Measurements from ENCODE around the gene ABO.
"Not testable (repeated sequence)": the region's sequence is repeated elsewhere in the genome, so short reads cannot be mapped to it uniquely, and the experiment has no call there.

ABO gene

DNA sequence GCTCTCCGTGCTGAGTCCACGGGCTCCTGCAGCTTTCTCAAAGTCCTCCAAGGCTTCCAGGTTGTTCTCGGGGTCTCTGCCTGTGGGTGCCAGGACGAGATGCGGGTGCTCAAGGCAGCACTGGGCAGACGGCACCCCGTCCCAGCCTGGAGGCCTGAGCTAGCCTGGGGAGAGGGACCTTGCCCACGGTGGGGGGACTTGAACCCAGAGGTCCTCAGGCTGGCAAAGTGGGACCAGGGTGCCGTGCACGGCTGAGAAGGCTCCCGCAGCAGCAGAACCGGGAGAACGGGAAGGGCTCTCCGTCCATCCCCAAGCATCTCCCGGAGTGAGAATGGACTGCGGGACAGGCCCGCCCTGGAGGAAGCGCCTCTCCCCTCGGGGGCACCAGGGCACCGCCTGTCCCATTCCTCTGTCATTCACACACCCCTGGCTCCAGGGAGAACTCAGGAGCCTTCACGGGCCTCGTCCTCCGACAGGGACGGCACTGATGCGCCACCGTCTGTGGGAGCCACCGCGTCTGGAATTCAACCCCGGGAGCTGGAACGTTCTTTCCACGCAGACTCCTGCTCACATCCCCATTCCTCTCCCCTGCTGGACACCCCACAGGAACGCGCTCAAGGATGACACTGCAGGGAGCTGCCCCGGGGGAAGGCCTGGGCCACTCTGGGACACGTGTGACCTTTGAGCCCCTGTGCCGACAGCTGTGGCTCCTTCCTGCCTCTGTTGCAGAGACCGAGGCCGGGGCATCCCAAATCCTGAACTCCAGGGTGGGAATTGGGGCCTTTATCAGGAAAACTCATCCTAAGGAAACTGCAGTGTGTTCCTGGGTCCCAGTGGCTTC lies 49.6 kb downstream of the ABO start:
- no peak for DNase-seq (ENCODE audit: low read depth)

DNA sequence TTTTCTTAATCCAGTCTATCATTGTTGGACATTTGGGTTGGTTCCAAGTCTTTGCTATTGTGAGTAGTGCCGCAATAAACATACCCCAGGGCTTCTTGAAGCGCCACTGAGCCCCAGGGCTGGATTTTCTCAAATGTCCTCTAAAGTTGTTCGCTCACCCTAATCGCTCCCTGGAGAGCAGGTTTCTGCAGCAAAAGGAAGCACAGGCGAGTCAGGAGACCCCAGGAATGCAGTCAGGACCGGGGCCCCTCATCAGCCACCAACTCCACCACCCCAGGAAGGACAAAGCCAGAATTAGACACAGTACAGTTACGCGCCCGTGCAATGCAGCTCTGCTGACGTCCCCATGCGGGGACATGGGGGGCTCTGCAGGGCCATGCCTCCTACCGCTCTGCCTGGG lies 50.2 kb downstream of the ABO start:
- no peak for DNase-seq (ENCODE audit: low read depth)

DNA sequence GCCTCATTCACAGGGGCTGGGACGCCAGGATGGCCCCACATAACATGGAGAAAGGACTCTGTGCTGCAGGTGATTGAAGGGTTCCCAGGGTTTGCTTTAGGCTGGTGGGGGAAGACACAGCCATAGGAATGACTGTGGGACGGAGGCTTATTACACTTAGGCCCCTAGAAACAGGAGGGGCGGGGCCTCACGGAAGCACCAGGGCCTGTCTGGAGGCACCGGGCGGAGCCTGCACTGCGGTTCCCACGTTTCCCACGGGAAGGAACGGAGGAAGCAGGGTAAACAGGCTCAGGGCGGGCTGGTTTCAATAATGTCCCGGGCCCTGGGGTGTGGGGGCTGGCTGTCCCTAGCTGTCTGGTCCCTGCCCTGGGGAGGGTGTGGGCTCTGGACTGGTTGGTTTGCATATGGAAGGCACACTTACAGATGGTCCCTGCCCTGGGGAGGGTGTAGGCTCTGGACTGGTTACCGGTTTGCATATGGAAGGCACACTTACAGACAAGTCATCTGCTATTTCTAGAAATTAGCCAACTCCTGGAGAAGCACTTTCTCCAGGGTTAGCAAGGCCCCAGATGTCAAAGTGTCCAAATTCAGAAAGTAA lies 51.7 kb downstream of the ABO start:
- DNase-seq (ENCODE audit: low read depth): peak; percentile 69

DNA sequence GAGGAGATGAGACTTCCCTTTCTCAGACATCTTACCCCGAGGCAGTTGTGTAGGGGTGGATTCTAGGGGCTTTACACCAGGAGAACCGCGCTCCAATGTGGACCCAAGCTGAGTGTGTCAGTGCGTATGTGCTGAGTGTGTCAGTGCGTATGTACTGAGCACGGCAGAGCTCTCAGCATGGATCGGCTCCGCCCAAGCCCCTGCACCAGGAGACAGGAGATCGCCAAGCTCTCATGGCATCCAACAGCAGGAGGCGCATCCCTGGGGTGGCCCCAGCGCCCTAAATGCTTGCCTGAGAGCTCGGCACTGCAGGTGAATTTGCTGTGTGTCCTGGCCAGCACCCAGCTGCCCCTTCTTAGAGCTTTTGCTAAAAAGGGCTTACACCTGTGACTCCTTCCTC lies 53.0 kb downstream of the ABO start:
- DNase-seq (ENCODE audit: low read depth): not testable (repeated sequence)

DNA sequence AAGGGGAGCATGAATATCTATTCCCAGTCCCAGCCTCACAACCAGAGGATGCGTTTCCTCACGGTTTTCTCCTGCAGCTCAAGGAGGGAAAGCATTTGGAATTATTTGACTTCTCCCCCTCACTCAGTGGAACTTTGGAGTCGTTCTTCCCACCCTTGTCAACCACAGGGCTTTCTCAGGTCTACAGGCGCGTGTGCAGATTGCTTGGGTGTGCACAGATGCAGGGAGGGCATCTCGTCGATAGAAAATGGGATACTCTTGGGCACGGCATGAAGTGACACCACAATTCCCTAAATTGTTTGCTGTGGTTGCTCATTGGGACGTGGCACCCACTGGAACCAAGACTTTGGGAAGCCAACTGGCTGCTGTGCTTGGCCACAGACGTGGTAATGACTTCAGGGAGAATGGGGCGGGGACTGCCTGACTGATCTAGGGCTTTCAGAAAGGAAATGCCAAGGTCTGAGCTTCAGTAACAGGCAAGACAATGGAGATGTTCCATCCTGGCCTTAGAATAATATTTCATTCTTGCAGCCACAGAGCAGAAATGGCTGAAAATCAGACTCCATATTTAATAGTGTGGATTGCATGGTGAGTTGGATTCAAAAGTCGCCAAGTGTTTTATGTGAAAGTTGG lies 53.7 kb downstream of the ABO start:
- no peak for DNase-seq (ENCODE audit: low read depth)

DNA sequence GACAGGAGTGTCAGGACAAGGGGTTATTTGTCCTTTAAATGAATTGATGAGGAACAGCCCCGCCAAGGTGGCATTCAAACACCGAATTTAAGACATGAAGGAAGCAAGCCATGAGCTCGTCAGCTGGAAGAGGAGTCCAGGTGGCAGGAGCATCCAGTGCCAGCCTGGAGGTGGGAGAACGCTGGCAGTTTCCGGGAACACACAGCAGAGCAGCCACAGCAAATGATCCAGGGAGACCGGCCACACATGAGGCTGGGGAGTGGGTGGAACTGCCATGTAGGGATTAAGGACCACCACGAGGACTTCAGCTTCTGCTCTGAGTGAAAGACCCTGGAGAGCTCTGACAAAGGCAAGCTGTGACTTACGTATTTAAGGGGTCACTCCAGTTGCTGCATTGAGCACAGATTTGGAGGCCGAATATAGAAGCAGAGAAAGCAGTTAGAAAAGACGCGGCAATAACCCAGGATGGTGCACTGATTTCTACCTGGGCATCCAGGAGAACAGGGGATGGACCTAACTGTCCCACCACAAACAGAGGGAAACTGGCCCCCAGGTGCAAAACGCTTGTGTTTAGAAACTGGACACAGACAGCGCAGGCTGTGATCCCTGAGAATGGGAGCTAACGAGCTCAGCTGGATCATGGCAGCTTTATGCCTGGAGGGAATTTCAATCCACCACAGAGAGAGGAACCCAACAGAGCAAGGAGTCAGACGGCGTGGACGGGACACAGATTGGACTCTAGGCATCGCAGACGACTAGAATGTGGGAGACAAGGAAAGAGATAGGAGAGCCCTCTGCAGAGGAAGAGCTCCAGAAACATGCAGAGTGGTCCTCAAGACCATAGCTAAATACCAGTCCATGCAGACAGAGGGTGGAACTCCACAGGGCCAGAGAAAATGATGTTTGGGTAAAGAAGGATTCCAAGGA lies 56.7 kb downstream of the ABO start:
- not testable (repeated sequence) for DNase-seq (ENCODE audit: low read depth)

DNA sequence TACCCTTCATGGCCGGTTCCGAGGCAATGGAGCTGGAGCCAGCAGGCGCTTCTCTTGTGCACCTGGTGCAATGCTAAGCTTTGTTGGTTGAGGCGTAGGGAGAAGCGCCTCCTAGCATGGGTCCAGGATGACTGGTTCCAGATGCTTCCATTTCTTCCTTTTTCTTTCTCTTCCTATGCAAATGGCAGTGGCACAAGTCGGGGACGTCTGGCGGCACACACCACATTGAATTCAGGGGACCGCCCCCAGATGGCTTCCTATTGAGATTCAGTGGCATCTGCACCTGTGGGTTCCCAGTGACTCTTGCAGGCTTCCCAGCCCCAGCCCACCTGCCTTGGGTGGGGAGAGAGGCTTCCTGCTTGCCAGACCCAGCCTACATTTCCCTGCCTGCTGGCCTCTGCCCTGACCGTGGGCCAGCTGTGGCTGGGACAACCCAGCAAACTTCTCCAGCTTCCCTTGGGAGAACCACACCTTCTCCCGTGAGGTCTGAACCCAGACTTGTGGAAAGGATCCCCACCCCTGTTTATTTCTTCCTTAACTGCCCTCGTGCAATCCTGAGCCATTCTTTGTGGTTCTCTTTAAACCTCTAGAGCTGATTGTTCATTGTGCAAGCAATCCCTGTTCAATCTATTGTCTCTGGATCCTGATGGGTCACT lies 57.5 kb downstream of the ABO start:
- DNase-seq (ENCODE audit: low read depth): not testable (repeated sequence)

DNA sequence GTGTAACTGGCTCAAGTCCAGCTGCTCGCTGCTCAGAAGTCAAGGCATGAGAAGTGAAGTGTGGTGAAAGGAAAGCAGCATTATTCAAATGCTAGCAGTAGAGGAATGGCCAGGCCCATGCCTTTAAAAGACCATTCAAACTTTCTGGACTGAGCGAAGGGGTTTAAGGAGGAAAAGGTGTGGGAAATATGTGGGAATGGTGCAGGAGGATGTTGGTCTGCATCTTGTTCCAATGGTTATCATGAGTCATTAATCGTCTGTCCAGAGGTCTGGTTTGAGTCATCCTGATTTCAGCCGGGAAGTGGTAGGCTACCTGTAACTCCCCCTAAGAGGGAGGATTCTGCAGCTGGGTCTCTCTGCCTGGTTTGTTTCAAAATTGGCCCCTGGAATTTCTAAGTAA lies 60.7 kb downstream of the ABO start:
- peak; percentile 97 for DNase-seq (ENCODE audit: low read depth)

DNA sequence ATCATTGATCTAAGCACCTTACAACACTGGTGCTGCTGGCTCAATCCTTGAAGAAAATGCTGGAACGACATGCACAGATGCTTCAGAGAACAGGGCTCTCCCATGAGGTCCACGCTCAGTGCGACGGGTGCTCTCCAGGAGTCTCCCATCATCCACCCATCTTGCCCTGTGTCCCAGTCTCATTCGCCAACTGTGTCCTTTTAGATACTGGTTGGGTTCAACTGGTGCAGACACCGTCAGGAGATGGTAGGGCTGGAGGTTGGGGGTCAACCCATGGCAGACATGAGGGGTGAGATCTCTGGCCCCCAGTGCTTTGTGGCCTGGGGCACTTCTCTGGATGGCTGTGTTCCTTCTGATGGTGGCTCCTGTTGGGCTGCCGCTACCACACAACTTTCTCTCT lies 64.4 kb downstream of the ABO start:
- DNase-seq (ENCODE audit: low read depth): no peak

DNA sequence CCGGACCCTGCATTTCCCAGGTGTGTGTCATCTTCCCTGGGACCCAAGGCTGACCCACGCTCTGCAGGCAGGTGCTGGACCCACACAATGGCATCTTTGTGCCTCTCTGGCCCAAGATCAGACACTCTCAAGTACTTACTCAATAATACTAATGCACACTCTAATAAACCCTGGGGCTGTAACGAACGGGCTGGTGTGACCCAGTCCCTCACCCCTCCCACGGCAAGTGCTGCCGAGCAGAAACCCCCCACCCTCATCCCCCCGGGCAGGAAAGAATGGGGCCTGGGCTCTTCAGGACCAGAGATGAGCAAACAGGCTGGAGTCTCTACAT lies 64.8 kb downstream of the ABO start:
- no peak for DNase-seq (ENCODE audit: low read depth)

DNA sequence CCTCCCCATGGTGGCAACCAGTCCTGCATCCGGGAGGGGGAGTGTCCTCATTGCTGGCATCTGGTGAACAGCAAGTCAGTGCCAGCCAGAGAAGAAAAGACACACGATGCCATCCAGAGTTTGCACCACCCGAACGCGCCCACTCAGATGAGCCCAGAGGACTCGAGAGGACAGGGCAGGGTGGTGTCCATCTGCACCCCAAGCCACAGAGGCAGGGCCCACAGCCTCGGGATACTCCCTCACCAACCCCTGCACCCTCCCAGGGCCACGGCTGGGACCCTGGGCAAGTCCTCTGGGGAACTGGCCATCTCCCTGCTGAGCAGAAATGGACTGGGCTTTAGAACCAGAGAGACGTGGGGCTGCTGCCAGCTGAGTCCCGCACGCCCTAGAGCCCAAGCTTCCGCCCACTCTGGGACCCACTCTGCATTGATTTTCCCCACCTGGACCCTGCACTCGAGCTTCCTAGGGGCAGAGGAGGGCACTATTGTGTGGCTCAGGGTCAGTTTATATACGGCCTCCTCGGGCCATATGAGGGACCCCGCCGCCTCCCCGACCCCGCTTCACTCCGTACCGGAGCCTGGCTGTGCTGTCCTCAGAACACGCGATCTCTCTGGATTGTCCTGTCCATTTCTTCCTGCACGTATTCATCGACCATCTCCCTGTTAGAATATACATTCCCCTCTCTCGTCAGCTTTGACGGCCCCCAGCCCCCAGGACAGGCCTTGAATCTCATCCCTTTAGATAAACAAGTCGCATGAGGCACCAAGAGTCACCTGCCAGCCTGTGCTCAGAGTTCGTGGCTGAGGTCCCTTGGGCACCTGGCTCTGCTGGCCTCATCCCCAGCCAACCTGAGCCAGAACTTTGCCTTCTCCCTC lies 65.4 kb downstream of the ABO start:
- DNase-seq (ENCODE audit: low read depth): not testable (repeated sequence)

DNA sequence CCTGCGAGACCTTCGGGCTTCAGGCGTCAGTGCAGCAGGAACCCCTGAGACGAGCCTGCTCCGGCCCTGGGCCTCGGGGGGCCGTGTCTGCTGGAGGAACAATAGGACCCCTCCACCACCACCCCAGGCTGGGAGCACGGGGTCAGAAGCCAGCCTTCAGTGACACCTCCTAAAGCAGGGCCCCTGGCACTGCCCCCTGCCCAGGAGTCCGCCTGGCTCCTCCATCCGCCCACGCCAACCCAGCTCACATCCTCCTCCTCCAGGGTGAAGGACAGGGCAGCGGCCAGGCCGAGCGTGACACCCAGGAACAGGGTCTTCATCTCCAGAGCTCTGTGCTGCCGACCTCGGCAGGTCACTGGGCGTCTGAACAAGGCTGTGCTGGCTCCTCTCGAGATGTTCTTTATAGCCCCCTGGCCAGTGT lies 66.1 kb downstream of the ABO start, which contains the start of gene OBP2B:
OBP2B (minus strand) TSS at position 371 of the 421 bp plus-strand sequence; CDS start at position 320, 51 bp downstream.
- not testable (repeated sequence) for DNase-seq (ENCODE audit: low read depth)

DNA sequence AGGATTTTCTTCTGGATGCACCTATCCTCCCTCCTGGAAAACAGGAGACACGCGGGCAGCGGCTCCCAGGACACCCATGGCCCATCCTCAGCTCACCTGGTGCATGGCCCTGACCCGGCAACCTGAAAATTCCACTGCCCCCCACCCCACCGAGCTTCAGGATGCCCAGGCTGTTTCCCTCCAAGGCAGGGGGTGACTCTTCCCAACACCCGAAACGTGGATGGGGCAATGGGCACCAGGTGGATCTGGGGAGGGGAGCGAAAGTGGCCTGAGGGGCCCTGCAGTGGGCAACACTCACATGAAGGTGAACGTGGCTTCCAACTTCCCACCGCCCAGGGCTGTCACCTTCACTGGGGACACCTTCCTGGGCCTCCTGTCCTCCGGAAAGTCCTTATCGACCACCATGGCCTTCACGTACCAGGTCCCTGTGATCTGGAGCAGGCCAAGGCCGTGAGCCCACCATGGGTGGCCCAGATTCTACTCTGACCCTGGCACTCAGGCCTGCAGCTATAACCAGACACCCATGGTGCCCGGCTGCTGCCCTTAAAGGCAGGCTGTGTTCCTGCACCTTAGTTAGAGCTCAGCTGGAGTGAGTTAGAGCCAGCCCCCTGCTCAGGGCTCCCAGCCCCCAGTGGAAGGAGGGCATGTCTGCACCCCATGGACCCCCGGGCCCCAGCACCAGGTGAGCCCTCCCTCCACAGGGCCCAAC lies 66.7 kb downstream of the ABO start:
- not testable (repeated sequence) for DNase-seq (ENCODE audit: low read depth)

DNA sequence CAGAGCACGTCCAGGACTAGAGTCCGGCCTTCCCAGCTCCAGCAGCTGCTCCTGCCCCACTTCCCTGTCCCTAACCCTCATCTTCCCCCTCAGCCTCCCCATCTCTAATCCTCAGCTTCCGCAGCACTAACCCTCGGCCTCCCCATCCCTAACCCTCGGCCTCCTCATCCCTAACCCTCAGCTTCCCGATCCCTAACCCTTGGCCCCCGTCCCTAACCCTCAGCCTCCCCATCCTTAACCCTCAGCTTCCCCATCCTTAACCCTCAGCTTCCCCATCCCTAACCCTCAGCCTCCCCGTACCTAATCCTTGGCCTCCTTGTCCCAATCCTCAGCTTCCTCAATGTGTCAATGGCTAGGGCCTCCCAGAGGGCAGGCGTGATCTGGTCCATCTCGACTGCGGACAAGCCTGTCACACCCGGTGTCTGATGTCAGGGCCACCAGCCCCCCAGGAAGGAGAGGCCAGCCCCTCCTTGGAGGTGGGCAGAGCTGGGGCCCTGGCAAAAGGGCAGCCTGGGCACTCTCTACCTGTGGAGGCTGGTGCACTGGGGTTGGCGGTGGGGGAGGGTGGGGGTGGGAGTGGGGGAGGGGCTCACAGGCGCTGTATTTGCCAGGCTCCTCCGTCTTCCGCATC lies 67.3 kb downstream of the ABO start:
- no peak for DNase-seq (ENCODE audit: low read depth)

DNA sequence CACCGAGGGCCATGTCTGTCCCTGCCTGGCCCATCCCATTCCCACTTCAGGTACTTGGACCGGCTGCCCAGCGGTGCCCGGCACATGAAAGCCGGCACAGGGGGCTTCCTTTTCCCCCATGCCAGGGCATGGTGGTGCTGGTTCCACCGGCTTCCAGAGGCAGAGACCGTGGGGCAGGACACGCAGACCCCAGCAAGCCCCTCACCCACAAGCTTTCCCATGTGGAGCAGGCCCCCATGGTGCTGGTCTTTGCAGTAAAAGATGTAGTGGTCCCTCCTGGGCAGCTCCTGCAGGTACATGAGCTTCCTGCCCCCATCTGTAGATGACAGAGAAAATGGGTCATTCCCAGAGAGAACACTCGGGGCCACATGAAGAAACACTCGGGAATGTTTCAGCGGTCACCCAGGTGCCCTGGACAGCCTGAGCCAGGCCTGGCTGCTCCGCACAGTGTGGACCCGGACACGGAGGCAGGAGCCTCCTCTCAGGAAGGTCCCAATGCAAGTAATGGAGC lies 67.9 kb downstream of the ABO start:
- no peak for DNase-seq (ENCODE audit: low read depth)

DNA sequence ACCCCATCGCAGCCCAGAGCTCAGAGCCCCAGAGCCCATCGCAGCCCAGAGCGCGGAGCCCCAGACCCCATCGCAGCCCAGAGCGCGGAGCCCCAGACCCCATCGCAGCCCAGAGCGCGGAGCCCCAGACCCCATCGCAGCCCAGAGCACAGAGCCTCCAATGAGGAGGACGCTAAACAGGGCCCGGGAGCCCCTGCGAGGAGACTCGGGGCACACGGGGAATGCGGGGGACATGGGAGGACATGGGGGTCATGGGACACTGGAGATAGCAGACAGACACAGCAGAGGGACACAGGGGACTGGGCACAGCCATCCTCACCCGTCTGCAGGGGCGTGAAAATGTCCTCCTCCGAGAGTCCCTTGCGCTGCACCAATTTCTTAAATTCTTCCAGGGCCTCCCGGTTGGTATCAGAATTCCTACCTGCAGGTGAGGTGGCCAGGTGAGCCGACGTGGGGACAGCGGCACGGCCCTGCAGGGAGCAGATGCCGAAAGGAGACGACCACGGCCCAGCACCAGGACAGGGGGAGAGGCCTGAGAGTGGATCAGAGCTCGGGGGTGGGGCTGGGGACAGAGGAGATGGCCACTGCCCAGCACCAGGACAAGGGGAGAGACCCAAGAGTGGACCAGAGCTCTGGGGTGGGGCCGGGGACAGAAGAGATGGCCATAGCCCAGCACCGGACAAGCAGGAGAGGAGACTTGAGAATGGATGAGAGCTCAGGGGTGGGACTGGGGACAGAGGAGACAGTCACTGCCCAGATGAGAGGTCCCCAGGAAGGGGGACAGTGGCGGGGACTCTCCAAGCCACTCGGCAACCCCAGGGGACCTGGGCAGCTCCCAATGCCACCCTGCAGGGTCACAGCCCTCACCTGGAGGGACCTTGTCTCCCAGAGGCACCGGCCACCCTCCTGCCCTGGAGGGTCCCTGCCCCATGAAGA lies 68.7 kb downstream of the ABO start:
- no peak for DNase-seq (ENCODE audit: low read depth)

DNA sequence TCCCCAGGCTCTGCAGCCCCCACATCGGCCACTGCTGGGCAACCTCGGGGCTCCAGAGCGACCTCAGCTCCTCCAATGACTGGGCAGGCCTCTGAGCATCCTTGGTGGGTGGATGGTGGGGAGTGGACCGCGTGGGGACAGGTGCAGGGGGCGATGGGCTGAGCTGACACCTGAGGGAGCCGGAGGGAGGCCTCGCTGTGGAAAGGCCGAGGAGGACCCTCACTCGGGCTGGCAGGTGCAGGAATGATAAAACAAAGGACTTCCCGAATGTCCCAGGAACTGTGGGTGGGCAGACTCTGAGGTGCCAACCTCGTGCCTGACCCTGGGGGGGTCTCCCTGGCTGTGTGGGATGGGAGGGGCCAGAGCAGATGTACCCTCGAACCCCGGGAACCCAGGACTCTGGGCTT lies 69.5 kb downstream of the ABO start:
- DNase-seq (ENCODE audit: low read depth): not testable (repeated sequence)
